RPMI8226 (cell line): ENCODE measurements around the gene HAUS5.

ENCODE experiments used
- DNase-seq: peaks from one replicate; pipeline ENCODE4 v3.0.0-alpha.2; 2015

The HAUS5 gene

DNA sequence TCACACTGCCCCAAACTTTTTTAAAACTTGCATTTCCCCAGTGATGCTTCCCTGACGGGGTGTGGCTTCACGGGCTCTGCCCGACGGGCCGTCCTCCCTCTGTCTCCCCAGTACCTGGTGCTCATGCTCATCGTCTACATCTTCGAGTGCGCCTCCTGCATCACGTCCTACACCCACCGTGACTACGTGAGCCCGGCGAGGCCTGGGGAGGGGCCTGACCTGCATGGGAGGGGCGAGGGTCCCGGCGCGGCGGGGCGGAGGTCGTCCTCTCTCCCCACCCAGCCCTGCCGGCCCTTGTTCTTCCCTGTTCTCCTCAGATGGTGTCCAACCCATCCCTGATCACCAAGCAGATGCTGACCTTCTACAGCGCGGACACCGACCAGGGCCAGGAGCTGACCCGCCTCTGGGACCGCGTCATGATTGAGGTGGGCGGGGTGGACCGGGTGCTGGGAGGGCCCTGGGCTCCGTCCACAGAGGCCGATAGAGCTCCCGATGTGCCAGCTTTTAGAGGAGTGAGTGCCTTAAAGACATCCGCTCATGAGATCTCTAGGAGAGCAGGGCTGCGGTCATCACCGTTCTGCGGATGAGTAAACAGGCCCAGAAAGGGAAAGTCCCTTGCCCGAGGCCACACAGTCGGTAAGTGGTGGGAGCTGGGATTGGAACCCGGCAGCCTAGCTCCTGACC lies 60.7 kb downstream of the HAUS5 start:
- DNase-seq, result peak; percentile 42
